HUES64 (cell line): ENCODE data around the gene NSMCE1.
"Not testable (repeated sequence)": the region's sequence is repeated elsewhere in the genome, so short reads cannot be mapped to it uniquely, and the experiment has no call there.

Experiments
- H3K27ac ChIP-seq: 2 replicates; pipeline ENCODE4 v1.7.0; 2013; ENCODE audit warnings: low read depth, low read length, inconsistent platforms
- H3K27me3 ChIP-seq: 2 replicates; pipeline ENCODE4 v1.6.1; 2013; ENCODE audit warnings: mild to moderate bottlenecking, low read length; ENCODE audit not compliant: insufficient read depth
- H3K36me3 ChIP-seq: 2 replicates; pipeline ENCODE4 v1.6.1; 2013; ENCODE audit warnings: mild to moderate bottlenecking, low read length; ENCODE audit not compliant: insufficient read depth
- H3K4me1 ChIP-seq: 2 replicates; pipeline ENCODE4 v1.6.1; 2013; ENCODE audit warnings: mild to moderate bottlenecking, low read length, moderate library complexity; ENCODE audit not compliant: insufficient read depth
- H3K4me3 ChIP-seq: 2 replicates; pipeline ENCODE4 v1.5.1; 2013; ENCODE audit warnings: mild to moderate bottlenecking, low read length, moderate library complexity
- H3K9ac ChIP-seq: 2 replicates; pipeline ENCODE4 v1.6.1; 2013; ENCODE audit warnings: mild to moderate bottlenecking, low read depth, low read length
- H3K9me3 ChIP-seq: 2 replicates; pipeline ENCODE4 v1.6.1; 2013; ENCODE audit warnings: low read depth, low read length; ENCODE audit not compliant: insufficient read depth
- WGBS: fragments of 150-250, 120-280 bp; methylation state at CpG from one replicate; pipeline ENCODE4 v1.1.7; 2013; ENCODE audit warnings: missing lambda C conversion rate; 5-methylcytosine and 5-hydroxymethylcytosine counted together

Gene NSMCE1

DNA sequence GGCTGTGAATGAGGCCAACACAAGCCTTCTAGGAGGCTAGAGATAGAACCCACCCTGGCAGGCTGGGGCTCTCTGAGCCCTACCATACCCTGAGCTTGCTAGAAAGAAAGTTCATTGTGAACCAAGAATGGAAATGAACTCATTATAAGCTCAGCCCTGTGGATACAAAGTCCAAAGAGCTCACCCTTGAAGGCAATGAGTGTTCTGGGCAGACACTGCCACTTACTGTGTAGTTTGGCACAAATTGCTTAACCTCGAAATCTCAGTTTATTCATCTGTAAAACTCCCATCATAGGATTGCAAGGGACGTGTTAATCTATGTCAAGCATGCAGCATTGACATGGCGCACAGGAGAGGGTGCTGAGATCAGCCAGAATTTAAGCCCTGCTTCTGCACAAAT lies 59.8 kb downstream of the NSMCE1 start:
- H3K4me3 ChIP-seq, result no peak overlapping the region
- no peaks in the 10 kb centered on the region for H3K9me3 ChIP-seq
- H3K36me3 ChIP-seq, result peaks cover 18% of the 10 kb centered on the region
- H3K27me3 ChIP-seq, result no peaks in the 10 kb centered on the region
- no peak overlapping the region for H3K9ac ChIP-seq
- no peak overlapping the region for H3K27ac ChIP-seq
- H3K4me1 ChIP-seq, result 0 out of 2 replicates have a peak, but pooled peaks cover 3% of the 10 kb centered on the region
- 92% methylated on average over 3 of the region's 3 CpGs for WGBS

DNA sequence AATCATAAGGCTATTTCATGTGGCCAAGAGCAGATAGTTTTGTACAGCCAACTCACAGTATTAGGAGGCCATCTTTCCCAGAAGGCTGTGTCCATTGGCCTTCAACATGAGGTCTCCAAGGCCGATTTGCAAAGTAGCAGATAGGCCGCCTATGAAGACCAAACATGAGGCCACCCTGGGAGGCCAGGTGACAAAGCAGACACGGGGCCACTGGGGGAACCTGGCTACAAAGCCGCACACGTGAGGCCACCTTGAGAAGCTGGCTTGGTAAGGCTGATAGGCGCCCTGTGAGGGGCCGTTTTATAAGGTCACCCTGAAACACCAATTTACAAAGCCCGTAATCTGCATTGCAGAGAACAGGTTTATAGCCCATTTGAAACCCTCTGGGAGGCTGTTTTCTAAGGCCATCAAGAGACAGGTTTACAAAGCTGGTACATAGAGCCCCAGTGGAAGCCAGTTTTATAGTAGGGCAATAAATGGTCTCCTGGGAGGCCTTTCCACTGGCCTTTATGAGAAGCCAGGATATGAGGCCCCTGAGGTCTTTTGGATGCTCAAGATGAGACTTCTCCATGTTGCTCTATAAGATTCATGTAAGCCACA lies 60.4 kb downstream of the NSMCE1 start:
- 94% methylated on average over 8 of the region's 8 CpGs for WGBS
- no peak overlapping the region for H3K4me3 ChIP-seq
- H3K4me1 ChIP-seq, result 0 out of 2 replicates have a peak, but pooled peaks cover 3% of the 10 kb centered on the region
- H3K27ac ChIP-seq, result no peak overlapping the region
- H3K9me3 ChIP-seq, result no peaks in the 10 kb centered on the region
- peaks cover 18% of the 10 kb centered on the region for H3K36me3 ChIP-seq
- H3K27me3 ChIP-seq, result no peaks in the 10 kb centered on the region
- no peak overlapping the region for H3K9ac ChIP-seq

DNA sequence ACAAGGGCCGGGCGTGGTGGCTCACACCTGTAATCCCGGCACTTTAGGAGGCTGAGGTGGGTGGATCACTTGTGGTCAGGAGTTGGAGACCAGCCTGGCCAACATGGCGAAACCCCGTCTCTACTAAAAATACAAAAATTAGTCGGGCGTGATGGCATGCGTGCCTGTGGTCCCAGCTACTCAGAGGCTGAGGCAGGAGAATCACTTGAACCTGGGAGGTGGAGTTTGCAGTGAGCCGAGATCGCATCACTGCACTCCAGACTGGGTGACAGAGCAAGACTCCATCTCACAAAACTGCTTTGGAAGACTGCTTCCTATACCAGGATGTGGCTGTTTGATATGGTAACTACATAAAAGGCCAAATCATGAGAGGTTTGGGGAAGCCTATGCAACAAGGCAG lies 61.5 kb downstream of the NSMCE1 start:
- H3K36me3 ChIP-seq, result peaks cover 17% of the 10 kb centered on the region
- not testable (repeated sequence) for H3K9me3 ChIP-seq, H3K27ac ChIP-seq, H3K27me3 ChIP-seq, H3K4me3 ChIP-seq, H3K4me1 ChIP-seq, H3K9ac ChIP-seq
- WGBS, result 94% methylated on average over 10 of the region's 10 CpGs

DNA sequence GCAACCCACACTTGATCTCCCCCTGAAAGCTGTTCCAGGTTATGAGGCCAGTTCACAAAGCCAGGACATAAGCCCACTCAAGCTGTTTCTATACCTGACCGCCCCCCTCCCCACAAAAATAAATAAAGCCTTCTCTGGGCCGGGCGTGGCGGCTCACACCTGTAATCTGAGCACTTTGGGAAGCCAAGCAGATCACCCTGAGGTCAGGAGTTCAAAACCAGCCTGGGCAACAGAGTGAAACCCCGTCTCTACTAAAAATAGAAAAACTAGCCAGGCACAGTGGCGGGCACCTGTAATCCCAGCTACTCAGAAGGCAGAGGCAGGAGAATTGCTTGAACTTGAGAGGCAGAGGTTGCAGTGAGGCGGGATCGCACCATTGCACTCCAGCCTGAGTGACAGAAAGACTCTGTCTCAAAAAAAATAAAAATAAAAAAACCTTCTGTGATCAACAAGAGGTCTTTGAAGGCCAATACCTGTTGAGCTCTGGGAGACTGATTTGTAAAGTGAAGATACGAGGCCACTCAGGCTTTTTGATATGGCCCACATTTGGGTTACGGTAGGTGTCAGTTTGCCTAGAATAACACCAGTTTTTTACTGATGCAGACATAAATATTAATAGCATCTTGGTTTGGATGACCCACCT lies 63.0 kb downstream of the NSMCE1 start:
- no peak overlapping the region for H3K27ac ChIP-seq
- peaks cover 6% of the 10 kb centered on the region for H3K36me3 ChIP-seq
- H3K9me3 ChIP-seq, result no peaks in the 10 kb centered on the region
- no peak overlapping the region for H3K9ac ChIP-seq
- no peaks in the 10 kb centered on the region for H3K27me3 ChIP-seq
- H3K4me3 ChIP-seq, result no peak overlapping the region
- 94% methylated on average over 10 of the region's 10 CpGs for WGBS
- H3K4me1 ChIP-seq, result 0 out of 2 replicates have a peak, but pooled peaks cover 8% of the 10 kb centered on the region

DNA sequence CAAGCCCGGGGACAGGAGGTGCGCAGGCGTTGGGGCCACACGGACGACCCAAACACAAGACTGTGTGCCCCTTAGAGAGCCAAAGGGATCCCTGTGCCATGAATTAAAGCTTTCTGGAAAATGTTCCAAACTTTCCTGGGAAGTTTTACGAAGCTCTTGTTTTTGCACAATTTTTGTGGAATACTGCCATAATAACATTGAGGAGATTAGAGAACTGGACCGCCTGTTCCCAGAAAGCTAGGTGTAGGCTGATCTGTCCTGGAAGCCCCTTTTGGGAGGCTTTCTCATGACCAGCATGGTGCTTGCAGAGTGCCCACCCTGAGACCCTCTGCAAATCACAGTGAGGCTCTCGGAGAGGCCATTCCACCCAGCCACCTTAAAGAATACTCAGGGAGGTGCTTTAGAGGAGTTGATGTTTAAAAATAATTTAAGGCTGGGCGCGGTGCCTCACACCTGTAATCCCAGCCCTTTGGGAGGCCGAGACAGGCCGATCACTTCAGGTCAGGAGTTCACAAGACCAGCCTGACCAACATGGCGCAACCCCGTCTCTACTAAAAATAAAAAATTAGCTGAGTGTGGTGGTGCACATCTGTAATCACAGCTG lies 64.2 kb downstream of the NSMCE1 start:
- H3K27ac ChIP-seq, result peak overlapping the region; percentile 96
- WGBS, result 59% methylated on average over 14 of the region's 14 CpGs
- no peaks in the 10 kb centered on the region for H3K36me3 ChIP-seq
- 0 out of 2 replicates have a peak, but pooled peaks cover 8% of the 10 kb centered on the region for H3K4me1 ChIP-seq
- H3K27me3 ChIP-seq, result no peaks in the 10 kb centered on the region
- H3K9ac ChIP-seq, result peak overlapping the region; percentile 94
- peak overlapping the region; percentile 89 for H3K4me3 ChIP-seq
- H3K9me3 ChIP-seq, result no peaks in the 10 kb centered on the region

DNA sequence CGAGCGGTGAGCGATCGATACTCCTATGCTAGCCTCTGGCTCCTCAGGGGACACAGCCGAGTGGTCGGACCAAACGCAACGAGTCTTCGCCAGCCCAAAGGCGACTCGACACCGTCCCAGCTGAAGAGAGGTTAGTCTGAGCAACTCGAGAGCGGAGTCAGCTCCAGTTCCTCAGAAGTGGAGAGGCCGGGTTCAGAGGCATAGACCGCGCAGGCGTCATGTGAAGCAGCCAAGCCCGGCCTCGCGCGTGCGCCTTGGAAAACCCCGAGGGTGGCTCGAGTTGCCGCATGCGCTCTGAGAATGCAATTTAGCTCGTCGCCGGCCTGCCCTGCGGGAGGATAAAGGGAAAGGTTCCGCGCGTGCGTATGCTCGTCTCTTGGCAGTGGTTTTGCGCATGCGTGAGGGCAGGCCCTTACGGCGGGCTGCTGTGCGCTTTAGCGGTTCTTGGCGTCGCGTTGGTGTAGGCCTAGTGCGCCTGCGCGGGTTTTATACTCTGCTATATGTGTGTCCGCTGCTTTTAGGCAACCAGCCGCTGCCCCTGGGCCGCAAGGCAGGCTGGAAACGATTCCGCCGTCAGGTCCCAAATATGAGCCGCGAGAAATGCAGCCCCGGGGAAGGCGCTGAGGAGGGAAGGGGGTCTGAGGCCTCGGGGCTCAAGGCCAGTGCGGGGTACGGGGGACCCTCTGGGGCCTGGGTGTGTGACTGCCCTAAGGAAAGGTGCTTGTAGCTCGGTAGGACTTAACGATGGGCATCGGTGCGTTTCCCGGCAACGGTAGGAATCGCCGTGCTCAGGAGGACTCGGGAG lies 64.9 kb downstream of the NSMCE1 start, which contains the start of gene KDM8:
Gene KDM8, plus strand, starts transcription at position 20 of the 805 bp plus-strand sequence. CDS start 6,598 bp downstream, outside the sequence.
- no peaks in the 10 kb centered on the region for H3K9me3 ChIP-seq
- peak within 1 kb of the TSS; percentile 94 for H3K9ac ChIP-seq
- peak within 1 kb of the TSS; percentile 89 for H3K4me3 ChIP-seq
- H3K4me1 ChIP-seq, result 0 out of 2 replicates have a peak, but pooled peaks cover 8% of the 10 kb centered on the region
- no peaks in the 10 kb centered on the region for H3K36me3 ChIP-seq
- peak within 1 kb of the TSS; percentile 96 for H3K27ac ChIP-seq
- WGBS, result under 1% methylated on average over 70 of the region's 70 CpGs
- H3K27me3 ChIP-seq, result no peaks in the 10 kb centered on the region

DNA sequence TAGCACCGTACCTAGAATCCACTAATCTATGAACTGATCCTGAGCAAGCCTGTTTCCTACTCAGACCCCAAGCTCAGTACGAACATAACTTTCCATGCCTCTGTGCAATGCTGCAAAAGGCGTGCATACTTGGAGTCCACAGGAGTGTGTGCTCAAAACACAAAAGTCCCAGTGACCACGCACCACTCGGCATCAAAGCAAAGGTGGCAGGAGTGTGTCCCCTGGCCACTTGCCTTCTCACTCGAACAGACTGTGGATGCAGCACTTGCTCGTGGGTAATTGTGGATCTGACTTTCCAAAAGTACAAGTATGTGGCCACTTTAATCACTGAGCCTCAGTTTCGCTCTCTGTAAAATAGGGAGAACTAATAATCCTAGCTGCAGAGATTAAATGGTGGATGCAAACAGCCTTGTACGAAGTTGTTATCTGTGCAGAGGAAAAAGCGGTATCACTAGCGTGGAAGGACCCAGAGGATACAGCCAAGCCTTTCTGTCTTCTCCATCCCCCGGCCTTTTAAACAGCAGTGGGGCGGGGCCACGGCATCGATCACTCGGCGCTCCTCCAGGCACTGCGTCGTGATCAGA lies 65.6 kb downstream of the NSMCE1 start:
- Histone ChIP-seq H3K27me3 (no peaks in the 10 kb centered on the region), H3K36me3 (no peaks in the 10 kb centered on the region), H3K4me3 (peak overlapping the region; percentile 89), H3K4me1 (0 out of 2 replicates have a peak, but pooled peaks cover 8% of the 10 kb centered on the region), H3K27ac (peak overlapping the region; percentile 96), H3K9ac (peak overlapping the region; percentile 94), H3K9me3 (no peaks in the 10 kb centered on the region)
- WGBS, result 26% methylated on average over 19 of the region's 19 CpGs

DNA sequence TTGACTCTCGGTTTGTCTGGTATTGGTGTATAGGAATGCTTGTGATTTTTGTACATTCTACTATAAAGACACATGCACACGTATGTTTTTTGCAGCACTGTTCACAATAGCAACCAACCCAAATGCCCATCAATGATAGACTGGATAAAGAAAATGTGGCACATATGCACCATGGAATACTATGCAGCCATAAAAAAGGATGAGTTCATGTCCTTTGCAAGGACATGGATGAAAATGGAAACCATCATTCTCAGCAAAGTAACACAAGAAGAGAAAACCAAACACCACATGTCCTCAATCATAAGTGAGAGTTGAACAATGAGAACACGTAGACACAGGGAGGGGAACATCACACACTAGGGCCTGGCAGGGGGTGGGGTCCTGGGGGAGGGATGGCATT lies 67.7 kb downstream of the NSMCE1 start:
- H3K36me3 ChIP-seq, H3K4me3 ChIP-seq, H3K9ac ChIP-seq, H3K27me3 ChIP-seq, H3K4me1 ChIP-seq, H3K27ac ChIP-seq, H3K9me3 ChIP-seq: not testable (repeated sequence)
- WGBS, result 94% methylated on average over 1 of the region's 3 CpGs

DNA sequence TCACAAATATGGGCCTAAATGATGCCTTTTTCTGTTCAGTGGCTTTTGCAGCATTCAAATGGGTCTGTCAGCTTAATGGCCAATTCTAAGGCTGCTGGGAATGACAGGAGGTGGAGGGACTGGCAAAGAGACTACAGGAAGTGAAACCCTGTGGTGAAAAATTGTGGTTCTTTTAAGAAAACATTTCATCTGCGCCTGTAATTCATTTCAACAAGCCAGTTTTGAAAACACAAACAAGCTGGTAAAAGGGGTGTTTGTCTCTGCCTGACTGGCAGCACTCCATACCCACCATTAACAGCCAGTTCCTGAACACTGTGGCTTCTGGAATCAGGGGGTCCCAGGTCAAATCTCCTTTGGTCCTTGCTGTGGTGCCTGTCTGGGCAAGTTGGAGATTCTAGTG lies 68.8 kb downstream of the NSMCE1 start:
- 0 out of 2 replicates have a peak, but pooled peaks cover 8% of the 10 kb centered on the region for H3K4me1 ChIP-seq
- H3K27me3 ChIP-seq, result no peaks in the 10 kb centered on the region; the same call in 1 of the 2 replicates
- no peaks in the 10 kb centered on the region for H3K9me3 ChIP-seq
- H3K9ac ChIP-seq, result no peak overlapping the region
- H3K36me3 ChIP-seq, result no peaks in the 10 kb centered on the region
- H3K4me3 ChIP-seq, result no peak overlapping the region
- H3K27ac ChIP-seq, result no peak overlapping the region
- 75% methylated on average over 1 of the region's 1 CpG for WGBS

DNA sequence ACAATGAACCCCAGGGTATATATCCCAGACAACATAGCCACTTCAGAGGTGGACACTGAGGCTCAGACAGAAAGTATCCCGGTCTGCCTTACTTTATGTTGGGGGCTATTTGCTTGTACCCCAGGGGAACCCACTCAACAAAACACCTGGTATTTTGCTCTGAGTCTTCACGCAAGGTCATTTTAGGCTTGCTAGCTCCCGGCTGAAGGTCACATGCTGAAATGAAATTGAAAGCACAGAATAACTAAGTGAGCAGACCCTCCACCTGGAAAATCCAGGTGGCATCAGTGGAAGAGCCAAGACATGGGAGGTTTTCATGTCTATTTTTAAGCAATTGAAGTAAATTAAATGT lies 69.4 kb downstream of the NSMCE1 start:
- no peaks in the 10 kb centered on the region for H3K9me3 ChIP-seq
- H3K27me3 ChIP-seq, result no peaks in the 10 kb centered on the region; the same call in 1 of the 2 replicates
- H3K4me3 ChIP-seq, result no peak overlapping the region
- H3K4me1 ChIP-seq, result 0 out of 2 replicates have a peak, but pooled peaks cover 5% of the 10 kb centered on the region
- H3K9ac ChIP-seq, result no peak overlapping the region
- no peak overlapping the region for H3K27ac ChIP-seq
- no peaks in the 10 kb centered on the region for H3K36me3 ChIP-seq
- 92% methylated on average over 3 of the region's 3 CpGs for WGBS
